SK-N-SH (cell line): ENCODE data around the gene THADA. TPM values are rescaled to one million over a fixed set of nuclear protein-coding genes. Genes with fewer than 3 reads are reported as not detected.

Experiments
- CTCF ChIA-PET: fragments of 300-600, 350-600 bp; formaldehyde crosslinking; extraction: SDS; loops from one replicate; lab custom pipeline; 2021; lab: Yijun Ruan, JAX
- POLR2A ChIA-PET: fragments of 350-600 bp; sonication (Branson Sonifier 250); formaldehyde crosslinking; extraction: SDS; loops from one replicate; lab custom pipeline; 2020; ENCODE audit warnings: antibody characterized with exemption, inconsistent platforms; lab: Yijun Ruan, JAX
- DNase-seq: peaks from one replicate; pipeline ENCODE4 v3.0.0; 2012
- H2AFZ ChIP-seq: fragments of 200-600 bp; sonication (generic); 2 replicates; pipeline ENCODE4 v1.8.1; 2016; ENCODE audit warnings: antibody characterized with exemption, mild to moderate bottlenecking, low read depth
- H3F3A ChIP-seq: fragments of 200-600 bp; sonication (generic); replicated peaks from 2 replicates; pipeline ENCODE3; 2016; ENCODE audit warnings: antibody characterized with exemption, mild to moderate bottlenecking; ENCODE audit not compliant: insufficient read depth
- H3K27ac ChIP-seq, 2 experiments: fragments of 200-500 bp in 1 of 2; fragments of 200-600 bp in 1 of 2; sonication (Bioruptor generic) in 1 of 2; sonication (generic), shearing (Covaris generic) in 1 of 2; 2 replicates each; pipeline versions ENCODE4 v1.5.1 to v1.6.1; 2014 to 2016; ENCODE audit warnings: low read depth in 2 of 2, inconsistent platforms in 1 of 2, low read length in 1 of 2, mild to moderate bottlenecking in 1 of 2, mixed read lengths in 1 of 2
- H3K27me3 ChIP-seq: fragments of 200-600 bp; sonication (generic), shearing (Covaris generic); 2 replicates; pipeline ENCODE4 v1.6.1; 2016; ENCODE audit warnings: mixed run types; ENCODE audit not compliant: insufficient read depth
- H3K36me3 ChIP-seq, 2 experiments: fragments of 200-500 bp in 1 of 2; fragments of 200-600 bp in 1 of 2; sonication (Bioruptor generic) in 1 of 2; sonication (generic) in 1 of 2; replicated peaks in 1 of 2; 2 replicates each; pipeline versions ENCODE3 to v1.5.1; 2014 to 2016; ENCODE audit warnings: low read length in 1 of 2, mild to moderate bottlenecking in 1 of 2; ENCODE audit not compliant: insufficient read depth in 2 of 2, control insufficient read depth in 1 of 2
- H3K4me1 ChIP-seq, 2 experiments: fragments of 200-500 bp in 1 of 2; fragments of 200-600 bp in 1 of 2; sonication (Bioruptor generic) in 1 of 2; sonication (generic), shearing (Covaris generic) in 1 of 2; 2 replicates each; pipeline versions ENCODE4 v1.5.1 to v1.6.1; 2014 to 2016; ENCODE audit warnings: low read depth in 1 of 2, low read length in 1 of 2, mixed run types in 1 of 2; ENCODE audit not compliant: insufficient read depth in 2 of 2, control insufficient read depth in 1 of 2
- H3K4me2 ChIP-seq: fragments of 200-600 bp; sonication (generic), shearing (Covaris generic); 2 replicates; pipeline ENCODE4 v1.6.1; 2017; ENCODE audit warnings: mixed run types
- H3K4me3 ChIP-seq, 2 experiments: fragments of 200-500 bp in 1 of 2; fragments of 200-600 bp in 1 of 2; sonication (Bioruptor generic) in 1 of 2; sonication (generic), shearing (Covaris generic) in 1 of 2; 2 replicates each; pipeline versions ENCODE4 v1.5.1 to v1.8.1; 2014 to 2016; ENCODE audit warnings: low read depth in 2 of 2, inconsistent platforms in 1 of 2, low read length in 1 of 2, mild to moderate bottlenecking in 1 of 2, mixed read lengths in 1 of 2, moderate library complexity in 1 of 2
- H3K79me2 ChIP-seq: fragments of 200-600 bp; sonication (generic); 2 replicates; pipeline ENCODE4 v1.8.1; 2017; ENCODE audit warnings: mild to moderate bottlenecking; ENCODE audit not compliant: insufficient read depth
- H3K9ac ChIP-seq: fragments of 200-600 bp; sonication (generic); 2 replicates; pipeline ENCODE4 v1.6.1; 2017; ENCODE audit warnings: mixed run types
- H3K9me2 ChIP-seq: fragments of 200-600 bp; sonication (generic); 2 replicates; pipeline ENCODE4 v1.6.1; 2017; ENCODE audit warnings: mixed run types
- H3K9me3 ChIP-seq: fragments of 200-600 bp; sonication (generic); 2 replicates; pipeline ENCODE4 v1.6.1; 2017; ENCODE audit warnings: mixed run types, mild to moderate bottlenecking, moderate library complexity
- H4K20me1 ChIP-seq: fragments of 200-600 bp; sonication (generic); 2 replicates; pipeline ENCODE4 v1.6.1; 2017; ENCODE audit warnings: mild to moderate bottlenecking, mixed run types; ENCODE audit not compliant: insufficient read depth
- CHD2 ChIP-seq: fragments of 150-350 bp; IDR thresholded peaks from 2 replicates; pipeline ENCODE4 v1.6.1; 2018; ENCODE audit warnings: low read length; ENCODE audit not compliant: partially characterized antibody
- CTCF ChIP-seq: fragments of 200-600 bp; sonication (generic); IDR thresholded peaks from 2 replicates; pipeline ENCODE4 v1.6.1; 2017; ENCODE audit warnings: antibody characterized with exemption, mild to moderate bottlenecking, moderate library complexity
- EP300 ChIP-seq, 2 experiments: IDR thresholded peaks; 2 replicates each; pipeline versions ENCODE4 v1.4.0 to v1.6.1; 2012; ENCODE audit warnings: borderline replicate concordance in 1 of 2, low read depth in 1 of 2, low read length in 1 of 2
- FOXJ3 ChIP-seq: sonication (generic); formaldehyde crosslinking; IDR thresholded peaks from 2 replicates; pipeline ENCODE4 v1.5.1; 2020; ENCODE audit warnings: mild to moderate bottlenecking, missing genetic modification reagents
- FOXM1 ChIP-seq: IDR thresholded peaks from 2 replicates; pipeline ENCODE4 v1.4.0; 2012; ENCODE audit warnings: low read depth, mild to moderate bottlenecking
- GABPA ChIP-seq: IDR thresholded peaks from 2 replicates; pipeline ENCODE4 v1.4.0; 2012; ENCODE audit warnings: low read depth, mild to moderate bottlenecking
- GATA2 ChIP-seq: sonication (generic); formaldehyde crosslinking; IDR thresholded peaks from 2 replicates; pipeline ENCODE4 v1.5.0; 2020; ENCODE audit warnings: mild to moderate bottlenecking, missing genetic modification reagents
- MXI1 ChIP-seq: IDR thresholded peaks from 2 replicates; pipeline ENCODE4 v1.6.1; 2012; ENCODE audit warnings: mild to moderate bottlenecking, low read depth, low read length, improper control_type of control experiment
- POLR2AphosphoS5 ChIP-seq: IDR thresholded peaks from 2 replicates; pipeline ENCODE4 v1.6.1; 2012; ENCODE audit warnings: low read depth, low read length
- RAD21 ChIP-seq: IDR thresholded peaks from 2 replicates; pipeline ENCODE4 v1.6.1; 2012; ENCODE audit warnings: mild to moderate bottlenecking, low read length
- SIN3A ChIP-seq: IDR thresholded peaks from 2 replicates; pipeline ENCODE4 v1.6.1; 2012; ENCODE audit warnings: low read depth, mild to moderate bottlenecking, low read length, moderate library complexity, borderline replicate concordance
- SMC3 ChIP-seq: IDR thresholded peaks from 2 replicates; pipeline ENCODE4 v1.6.1; 2012; ENCODE audit warnings: low read depth, low read length, improper control_type of control experiment
- TCF12 ChIP-seq: IDR thresholded peaks from 2 replicates; pipeline ENCODE4 v1.4.0; 2012
- ZBTB33 ChIP-seq: IDR thresholded peaks from 2 replicates; pipeline ENCODE4 v1.4.0; 2012; ENCODE audit warnings: low read depth, borderline replicate concordance
- WGBS: methylation state at CpG from one replicate; pipeline ENCODE4 v1.1.6; 2017; ENCODE audit warnings: low lambda C conversion rate; 5-methylcytosine and 5-hydroxymethylcytosine counted together
- polyA plus RNA-seq, 3 experiments: library from polyadenylated mRNA; depleted of rRNA; stranded (reverse); fragments of >200 nt; gene quantifications; 2 replicates each; pipeline ENCODE4 v1.2.3, GENCODE V29; 2012

The THADA gene
- polyA plus RNA-seq, 1 of the 3 experiments (the other 2 are of a cell fraction), result 25.6 TPM

- Histone ChIP-seq H3K4me3 (no peak overlapping the region), H3K9me2 (no peaks in the 10 kb centered on the region), H3K4me1 (peaks cover 24 to 36% of the 10 kb centered on the region in 2 experiments), H2AFZ (no peak overlapping the region), H3K9me3 (no peaks in the 10 kb centered on the region), H3K4me2 (no peak overlapping the region; the same call in 1 of the 2 replicates), H3K36me3 (peaks cover 4 to 6% of the 10 kb centered on the region in 2 experiments), H3F3A (peaks cover 4% of the 10 kb centered on the region), H3K27me3 (no peaks in the 10 kb centered on the region), H3K9ac (no peak overlapping the region), H3K79me2 (no peaks in the 10 kb centered on the region), H3K27ac (peak overlapping the region in 1 of 2 experiments; percentile 22; a peak in 2 of 4 replicates), H4K20me1 (no peaks in the 10 kb centered on the region)
- ChIA-PET CTCF (interaction anchor here (0.7 to 1.9 kb wide), 4 partner anchors 9 to 39 kb away, joined by 3 to 5 read pairs (median 3); no protein-coding TSS in a partner anchor), POLR2A (no interaction called here)
- DNase-seq, result no peak
- WGBS, result 81% methylated on average over 4 of the region's 4 CpGs
- 0 out of 2 replicates have a peak, but pooled peaks have one; percentile 10 for TF ChIP-seq GATA2
- no peak for TF ChIP-seq CHD2
- TF ChIP-seq GABPA, result no peak
- no peak for TF ChIP-seq FOXJ3 (CRISPR knock-in tag)
- no peak for TF ChIP-seq SMC3
- no peak for TF ChIP-seq TCF12
- no peak for TF ChIP-seq CTCF
These were observed 181.2 kb downstream of the THADA start for GRCh38 chr2:43414586-43415135.

- peaks cover 24 to 36% of the 10 kb centered on the region in 2 experiments for H3K4me1 ChIP-seq
- H3F3A ChIP-seq, result peaks cover 4% of the 10 kb centered on the region
- H3K9me3 ChIP-seq, result no peaks in the 10 kb centered on the region
- H3K4me3 ChIP-seq, result no peak overlapping the region
- 94% methylated on average over 2 of the region's 2 CpGs for WGBS
- no peaks in the 10 kb centered on the region for H3K79me2 ChIP-seq
- TF ChIP-seq EP300 (IDR thresholded peaks at IDR 0.05; ENCODE audit: borderline replicate concordance in 1 of 2, low read depth in 1 of 2, low read length in 1 of 2), result no peak
- TF ChIP-seq SMC3, result no peak
- no peak for TF ChIP-seq RAD21
- no peak for TF ChIP-seq GABPA
- no peak for TF ChIP-seq ZBTB33
- TF ChIP-seq TCF12, result no peak
- TF ChIP-seq MXI1, result no peak
- no peak for TF ChIP-seq SIN3A
- no peak for TF ChIP-seq FOXM1
- no peak for TF ChIP-seq POLR2AphosphoS5
- TF ChIP-seq CHD2, result no peak
- H3K4me2 ChIP-seq, result no peak overlapping the region; the same call in 1 of the 2 replicates
- no peak overlapping the region for H3K9ac ChIP-seq
- H3K27me3 ChIP-seq, result no peaks in the 10 kb centered on the region
- H4K20me1 ChIP-seq, result no peaks in the 10 kb centered on the region
- ChIA-PET CTCF (interaction anchor here (0.7 to 1.0 kb wide), 3 partner anchors 15 to 39 kb away, joined by 3 read pairs; no protein-coding TSS in a partner anchor), POLR2A (no interaction called here)
- peaks cover 4 to 6% of the 10 kb centered on the region in 2 experiments for H3K36me3 ChIP-seq
- H2AFZ ChIP-seq, result no peak overlapping the region
- no peaks in the 10 kb centered on the region for H3K9me2 ChIP-seq
- no peak for DNase-seq
- H3K27ac ChIP-seq, result peak overlapping the region in 1 of 2 experiments; percentile 22; a peak in 2 of 4 replicates
These were observed 181.8 kb downstream of the THADA start for GRCh38 chr2:43414033-43414432.
